RPMI8226 (cell line): Measurements from ENCODE around the gene BSPH1.
"Not testable (repeated sequence)": the region's sequence is repeated elsewhere in the genome, so short reads cannot be mapped to it uniquely, and the experiment has no call there.

Source experiments
- DNase-seq: peaks from one replicate; pipeline ENCODE4 v3.0.0-alpha.2; 2015

The BSPH1 gene

GRCh38 chr19:47992070-47992469, at the start of gene BSPH1:
Gene BSPH1 (minus strand): TSS chr19:47992170. CDS start chr19:47992081, 89 bp downstream.
- no peak for DNase-seq

- DNase-seq, result no peak
These were observed 44.8 kb upstream of the BSPH1 start for GRCh38 chr19:48036765-48037164.

- no peak for DNase-seq
These were observed 41.6 kb upstream of the BSPH1 start for GRCh38 chr19:48033604-48034003.

GRCh38 chr19:48030073-48030472, 38.1 kb upstream of the BSPH1 start:
- DNase-seq, result no peak

- no peak for DNase-seq
These were observed 37.5 kb upstream of the BSPH1 start for GRCh38 chr19:48029431-48029830.

- DNase-seq, result no peak
These were observed 33.5 kb upstream of the BSPH1 start for GRCh38 chr19:48025480-48025879.

GRCh38 chr19:48023518-48023917, 31.5 kb upstream of the BSPH1 start:
- no peak for DNase-seq

- DNase-seq, result no peak
These were observed 31.0 kb upstream of the BSPH1 start for GRCh38 chr19:48023011-48023410.

- no peak for DNase-seq
These were observed 28.7 kb upstream of the BSPH1 start for GRCh38 chr19:48020686-48021085.

GRCh38 chr19:48010932-48011758, 19.2 kb upstream of the BSPH1 start:
- DNase-seq, result no peak

GRCh38 chr19:48006762-48007161, 14.8 kb upstream of the BSPH1 start:
- peak; percentile 3 for DNase-seq

- DNase-seq, result no peak
These were observed 12.3 kb upstream of the BSPH1 start for GRCh38 chr19:48004236-48004635.

- DNase-seq, result no peak
These were observed 8.9 kb upstream of the BSPH1 start for GRCh38 chr19:48000846-48001245.

GRCh38 chr19:47998800-47999199, 6.8 kb upstream of the BSPH1 start:
- no peak for DNase-seq

- DNase-seq, result no peak
These were observed 4.3 kb upstream of the BSPH1 start for GRCh38 chr19:47996230-47996727.

GRCh38 chr19:47994209-47994802, 2.3 kb upstream of the BSPH1 start, which contains the start of gene ELSPBP1:
Gene ELSPBP1 (plus strand): TSS chr19:47994632. CDS start chr19:48008668, 14,036 bp downstream.
- no peak for DNase-seq

- DNase-seq, result no peak
These were observed 670 bp downstream of the BSPH1 start for GRCh38 chr19:47991191-47991808.

- DNase-seq, result no peak
These were observed 18.4 kb downstream of the BSPH1 start for GRCh38 chr19:47973529-47973928.

GRCh38 chr19:47955936-47956335, 36.0 kb downstream of the BSPH1 start:
- DNase-seq, result not testable (repeated sequence)

GRCh38 chr19:47952132-47952531, 39.8 kb downstream of the BSPH1 start:
- not testable (repeated sequence) for DNase-seq

GRCh38 chr19:47949852-47950521, 42.0 kb downstream of the BSPH1 start:
- DNase-seq, result not testable (repeated sequence)

GRCh38 chr19:47928581-47928980, 63.4 kb downstream of the BSPH1 start:
- DNase-seq, result not testable (repeated sequence)

- not testable (repeated sequence) for DNase-seq
These were observed 71.9 kb downstream of the BSPH1 start for GRCh38 chr19:47920107-47920506.
